ENCODE data around the gene VAT1L.

Gene VAT1L

GRCh38 chr16:77836801-77837200 is 48.4 kb downstream of the VAT1L start:
- no peaks in the 10 kb centered on the region for H3K36me3 ChIP-seq (ENCODE audit: insufficient read depth, low read length)
- H3K79me2 ChIP-seq (ENCODE audit: insufficient read depth, low read length): no peaks in the 10 kb centered on the region
- no peak overlapping the region for H2AFZ ChIP-seq (ENCODE audit: low read depth, low read length)
- TF ChIP-seq, protein P1, sequence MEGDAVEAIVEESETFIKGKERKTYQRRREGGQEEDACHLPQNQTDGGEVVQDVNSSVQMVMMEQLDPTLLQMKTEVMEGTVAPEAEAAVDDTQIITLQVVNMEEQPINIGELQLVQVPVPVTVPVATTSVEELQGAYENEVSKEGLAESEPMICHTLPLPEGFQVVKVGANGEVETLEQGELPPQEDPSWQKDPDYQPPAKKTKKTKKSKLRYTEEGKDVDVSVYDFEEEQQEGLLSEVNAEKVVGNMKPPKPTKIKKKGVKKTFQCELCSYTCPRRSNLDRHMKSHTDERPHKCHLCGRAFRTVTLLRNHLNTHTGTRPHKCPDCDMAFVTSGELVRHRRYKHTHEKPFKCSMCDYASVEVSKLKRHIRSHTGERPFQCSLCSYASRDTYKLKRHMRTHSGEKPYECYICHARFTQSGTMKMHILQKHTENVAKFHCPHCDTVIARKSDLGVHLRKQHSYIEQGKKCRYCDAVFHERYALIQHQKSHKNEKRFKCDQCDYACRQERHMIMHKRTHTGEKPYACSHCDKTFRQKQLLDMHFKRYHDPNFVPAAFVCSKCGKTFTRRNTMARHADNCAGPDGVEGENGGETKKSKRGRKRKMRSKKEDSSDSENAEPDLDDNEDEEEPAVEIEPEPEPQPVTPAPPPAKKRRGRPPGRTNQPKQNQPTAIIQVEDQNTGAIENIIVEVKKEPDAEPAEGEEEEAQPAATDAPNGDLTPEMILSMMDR (IDR thresholded peaks at IDR 0.05; ENCODE audit: borderline replicate concordance, extremely low read depth, low read length, poor library complexity, severe bottlenecking): no peak
- no peak for TF ChIP-seq EZH2 (IDR thresholded peaks at IDR 0.05; ENCODE audit: borderline replicate concordance, low read depth, low read length, severe bottlenecking)
- H3K27me3 ChIP-seq (ENCODE audit: insufficient read depth, low read length, poor library complexity): no peaks in the 10 kb centered on the region
- H3K27ac ChIP-seq (ENCODE audit: low read length): no peak overlapping the region
- no peaks in the 10 kb centered on the region for H4K20me1 ChIP-seq (ENCODE audit: insufficient read depth, low read length)
- no peak overlapping the region for H3K9ac ChIP-seq (ENCODE audit: low read depth, low read length)
- ATAC-seq (ENCODE audit: insufficient read depth, low read depth): no peak
- no peak overlapping the region for H3K4me3 ChIP-seq (ENCODE audit: low read depth in 1 of 2, low read length in 2 of 2)
- DNase-seq: no peak
- H3K4me1 ChIP-seq (ENCODE audit: insufficient read depth, low read length): no peaks in the 10 kb centered on the region
- H3K4me2 ChIP-seq (ENCODE audit: insufficient read depth, low read length): no peak overlapping the region
- no peaks in the 10 kb centered on the region for H3K9me3 ChIP-seq (ENCODE audit: insufficient read depth, low read length, severe bottlenecking)

- Histone ChIP-seq H3K9me3 (ENCODE audit: insufficient read depth, low read length, severe bottlenecking) (no peaks in the 10 kb centered on the region), H2AFZ (ENCODE audit: low read depth, low read length) (no peak overlapping the region), H3K79me2 (ENCODE audit: insufficient read depth, low read length) (no peaks in the 10 kb centered on the region), H3K27me3 (ENCODE audit: insufficient read depth, low read length, poor library complexity) (no peaks in the 10 kb centered on the region), H3K36me3 (ENCODE audit: insufficient read depth, low read length) (no peaks in the 10 kb centered on the region), H3K4me1 (ENCODE audit: insufficient read depth, low read length) (no peaks in the 10 kb centered on the region), H3K9ac (ENCODE audit: low read depth, low read length) (no peak overlapping the region), H4K20me1 (ENCODE audit: insufficient read depth, low read length) (no peaks in the 10 kb centered on the region), H3K4me2 (ENCODE audit: insufficient read depth, low read length) (no peak overlapping the region), H3K4me3 (ENCODE audit: low read depth in 1 of 2, low read length in 2 of 2) (no peak overlapping the region), H3K27ac (ENCODE audit: low read length) (no peak overlapping the region)
- TF ChIP-seq EZH2 (IDR thresholded peaks at IDR 0.05; ENCODE audit: borderline replicate concordance, low read depth, low read length, severe bottlenecking): no peak
- TF ChIP-seq, protein P1 (IDR thresholded peaks at IDR 0.05; ENCODE audit: borderline replicate concordance, extremely low read depth, low read length, poor library complexity, severe bottlenecking): no peak
- DNase-seq (no peak), ATAC-seq (ENCODE audit: insufficient read depth, low read depth) (no peak)
Observed at GRCh38 chr16:77838597-77839255, 50.4 kb downstream of the VAT1L start.

DNA sequence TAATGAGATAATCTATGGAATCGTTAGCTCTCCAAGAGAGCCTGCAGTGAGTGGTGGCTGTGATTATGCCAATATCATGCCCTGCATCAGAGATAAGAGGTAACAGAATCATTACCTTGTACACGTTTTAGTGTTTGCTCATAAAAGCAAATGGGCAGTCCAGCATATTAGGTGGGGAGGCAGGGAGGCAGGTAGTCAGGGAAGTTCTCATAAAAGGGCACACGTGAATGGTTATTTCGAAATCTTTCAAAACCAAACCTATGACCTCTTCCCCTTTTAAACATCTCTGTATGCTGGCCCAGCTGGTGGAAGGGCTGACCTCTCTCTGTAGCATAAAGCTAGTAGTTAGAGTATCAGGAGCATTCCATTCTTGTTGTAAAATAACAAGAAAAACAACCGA is 51.7 kb downstream of the VAT1L start:
- H3K27ac ChIP-seq (ENCODE audit: low read length): no peak overlapping the region
- TF ChIP-seq EZH2 (IDR thresholded peaks at IDR 0.05; ENCODE audit: borderline replicate concordance, low read depth, low read length, severe bottlenecking): no peak
- TF ChIP-seq, protein P1 (IDR thresholded peaks at IDR 0.05; ENCODE audit: borderline replicate concordance, extremely low read depth, low read length, poor library complexity, severe bottlenecking): no peak

More for the DNA sequence above, 51.7 kb downstream of the VAT1L start:
- H3K27me3 ChIP-seq (ENCODE audit: insufficient read depth, low read length, poor library complexity): no peaks in the 10 kb centered on the region
- H2AFZ ChIP-seq (ENCODE audit: low read depth, low read length): no peak overlapping the region
- no peaks in the 10 kb centered on the region for H3K9me3 ChIP-seq (ENCODE audit: insufficient read depth, low read length, severe bottlenecking)
- no peaks in the 10 kb centered on the region for H4K20me1 ChIP-seq (ENCODE audit: insufficient read depth, low read length)
- no peak for ATAC-seq (ENCODE audit: insufficient read depth, low read depth)
- H3K4me1 ChIP-seq (ENCODE audit: insufficient read depth, low read length): no peaks in the 10 kb centered on the region
- no peaks in the 10 kb centered on the region for H3K79me2 ChIP-seq (ENCODE audit: insufficient read depth, low read length)
- DNase-seq: no peak
- no peak overlapping the region for H3K4me3 ChIP-seq (ENCODE audit: low read depth in 1 of 2, low read length in 2 of 2)
- no peak overlapping the region for H3K9ac ChIP-seq (ENCODE audit: low read depth, low read length)
- H3K36me3 ChIP-seq (ENCODE audit: insufficient read depth, low read length): no peaks in the 10 kb centered on the region
- H3K4me2 ChIP-seq (ENCODE audit: insufficient read depth, low read length): no peak overlapping the region
